ENCODE measurements around the gene IGLL1.

- no peak for TF ChIP-seq CTCF (IDR thresholded peaks at IDR 0.05; ENCODE audit: extremely low read depth in 1 of 2, insufficient read depth in 1 of 2, low read depth in 1 of 2, low read length in 2 of 2)
- TF ChIP-seq POLR2A (IDR thresholded peaks at IDR 0.05; ENCODE audit: low read depth, low read length), result no peak
- TF ChIP-seq JUN (IDR thresholded peaks at IDR 0.05; ENCODE audit: borderline replicate concordance, insufficient read depth, insufficient read length, low read depth), result no peak
- no peak for TF ChIP-seq EZH2 (IDR thresholded peaks at IDR 0.05; ENCODE audit: borderline replicate concordance, low read depth, low read length, severe bottlenecking)
- TF ChIP-seq GATA2 (IDR thresholded peaks at IDR 0.05; ENCODE audit: insufficient read depth, insufficient read length, low read depth, low read length), result no peak
- TF ChIP-seq MYC (IDR thresholded peaks at IDR 0.05; ENCODE audit: low read depth, low read length), result no peak
- TF ChIP-seq POLR2AphosphoS5 (IDR thresholded peaks at IDR 0.05; ENCODE audit: insufficient read depth, low read depth, low read length), result no peak
- TF ChIP-seq MAX (IDR thresholded peaks at IDR 0.05; ENCODE audit: insufficient read depth, insufficient read length), result no peak
- TF ChIP-seq FOS (IDR thresholded peaks at IDR 0.05; ENCODE audit: borderline replicate concordance, insufficient read depth, low read length), result no peak
Measured at GRCh38 chr22:23571486-23571885, 8.6 kb downstream of the IGLL1 start.
